Fibroblast of pulmonary artery (primary cell): ENCODE data around the gene RAB3B.

Source experiments
- DNase-seq: peaks from one replicate; pipeline ENCODE4 v3.0.0-alpha.2; 2010; ENCODE audit warnings: low read depth
- H3K4me3 ChIP-seq: replicated peaks from 2 replicates; pipeline ENCODE4 v1.5.1; 2011; ENCODE audit warnings: low read depth, mild to moderate bottlenecking, control low read depth, low read length, moderate library complexity
- TF ChIP-seq, protein P1 (sequence below): IDR thresholded peaks from 2 replicates; pipeline ENCODE4 v1.5.1; 2011; ENCODE audit warnings: mild to moderate bottlenecking, control low read depth, low read length, inconsistent platforms; ENCODE audit errors: missing control alignments

The RAB3B gene

DNA sequence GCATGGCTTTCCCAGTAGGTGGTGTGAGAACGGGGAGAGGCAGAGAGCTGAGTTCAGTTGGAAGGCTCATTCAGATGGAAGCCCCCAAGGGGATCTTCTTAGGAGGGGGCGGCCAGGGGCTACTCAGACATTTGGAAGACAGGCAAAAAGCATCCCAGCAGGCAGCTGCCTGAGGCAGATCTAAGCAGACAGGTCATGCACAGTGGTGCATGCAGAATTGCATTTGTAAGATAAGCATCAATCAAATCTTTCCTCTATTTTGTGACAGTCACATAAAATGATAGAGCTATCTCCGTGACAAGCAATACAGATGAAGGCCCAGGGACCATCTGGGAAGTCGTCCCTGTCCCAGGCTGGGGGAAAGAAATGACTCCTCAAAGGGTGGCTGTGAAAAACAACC, 3.8 kb downstream of the RAB3B start:
- no peak overlapping the region for H3K4me3 ChIP-seq
- DNase-seq = no peak
- TF ChIP-seq, protein P1, sequence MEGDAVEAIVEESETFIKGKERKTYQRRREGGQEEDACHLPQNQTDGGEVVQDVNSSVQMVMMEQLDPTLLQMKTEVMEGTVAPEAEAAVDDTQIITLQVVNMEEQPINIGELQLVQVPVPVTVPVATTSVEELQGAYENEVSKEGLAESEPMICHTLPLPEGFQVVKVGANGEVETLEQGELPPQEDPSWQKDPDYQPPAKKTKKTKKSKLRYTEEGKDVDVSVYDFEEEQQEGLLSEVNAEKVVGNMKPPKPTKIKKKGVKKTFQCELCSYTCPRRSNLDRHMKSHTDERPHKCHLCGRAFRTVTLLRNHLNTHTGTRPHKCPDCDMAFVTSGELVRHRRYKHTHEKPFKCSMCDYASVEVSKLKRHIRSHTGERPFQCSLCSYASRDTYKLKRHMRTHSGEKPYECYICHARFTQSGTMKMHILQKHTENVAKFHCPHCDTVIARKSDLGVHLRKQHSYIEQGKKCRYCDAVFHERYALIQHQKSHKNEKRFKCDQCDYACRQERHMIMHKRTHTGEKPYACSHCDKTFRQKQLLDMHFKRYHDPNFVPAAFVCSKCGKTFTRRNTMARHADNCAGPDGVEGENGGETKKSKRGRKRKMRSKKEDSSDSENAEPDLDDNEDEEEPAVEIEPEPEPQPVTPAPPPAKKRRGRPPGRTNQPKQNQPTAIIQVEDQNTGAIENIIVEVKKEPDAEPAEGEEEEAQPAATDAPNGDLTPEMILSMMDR = no peak

DNA sequence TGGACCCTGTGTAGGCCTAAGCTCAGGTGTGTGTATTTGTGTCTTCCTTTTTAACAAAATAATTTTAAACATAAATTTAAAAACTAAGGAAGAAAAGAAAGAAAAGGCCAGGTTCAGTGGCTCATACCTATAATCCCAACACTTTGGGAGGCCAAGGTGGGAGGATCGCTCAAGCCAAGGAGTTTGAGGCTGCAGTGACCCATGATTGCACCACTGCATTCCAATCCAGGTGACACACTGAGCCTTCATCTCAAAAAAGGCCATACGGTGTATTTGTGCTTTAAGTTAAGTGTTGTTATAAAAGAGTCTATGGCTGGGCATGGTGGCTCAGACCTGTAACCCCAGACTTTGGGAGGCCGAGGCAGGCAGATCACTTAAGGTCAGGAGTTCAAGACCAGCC, 8.3 kb downstream of the RAB3B start:
- DNase-seq = no peak
- H3K4me3 ChIP-seq = no peak overlapping the region
- TF ChIP-seq, protein P1 = no peak

DNA sequence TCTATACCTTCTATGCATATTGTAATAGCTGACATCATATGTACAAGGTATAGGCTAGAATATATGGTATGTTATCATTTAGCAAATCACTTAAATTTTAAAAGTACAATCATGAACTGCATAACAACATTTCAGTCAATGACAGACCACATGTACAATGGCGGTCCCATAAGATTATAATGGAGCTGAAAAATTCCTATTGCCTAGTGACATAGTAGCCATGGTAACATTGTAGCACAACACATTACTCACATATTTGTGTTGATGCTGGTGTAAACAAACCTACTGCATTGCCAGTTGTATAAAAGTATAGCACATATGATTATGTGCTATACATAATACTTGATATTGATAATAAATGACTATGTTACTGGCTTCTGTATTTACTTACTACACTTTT, 8.9 kb downstream of the RAB3B start:
- no peak for DNase-seq
- TF ChIP-seq, protein P1 = no peak
- no peak overlapping the region for H3K4me3 ChIP-seq

DNA sequence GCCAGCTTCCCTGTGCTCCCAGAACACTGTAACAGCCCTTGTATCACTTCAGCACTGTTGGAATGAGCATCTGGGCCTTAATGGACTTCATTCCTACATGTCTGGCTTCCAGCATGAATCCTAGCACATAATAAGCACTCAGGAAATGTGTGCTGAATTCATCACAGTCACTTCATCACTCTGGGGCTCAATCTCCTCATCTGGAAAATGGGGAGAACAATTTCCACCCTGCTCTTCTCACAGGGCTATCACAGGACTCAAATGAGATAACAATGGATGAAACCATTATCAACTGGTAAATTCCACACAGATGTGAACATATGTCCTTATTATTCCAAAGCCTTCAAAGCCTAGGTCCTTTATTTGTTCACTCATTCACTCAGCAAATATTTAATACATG, 12.4 kb downstream of the RAB3B start:
- TF ChIP-seq, protein P1 = no peak
- no peak for DNase-seq
- H3K4me3 ChIP-seq = no peak overlapping the region

DNA sequence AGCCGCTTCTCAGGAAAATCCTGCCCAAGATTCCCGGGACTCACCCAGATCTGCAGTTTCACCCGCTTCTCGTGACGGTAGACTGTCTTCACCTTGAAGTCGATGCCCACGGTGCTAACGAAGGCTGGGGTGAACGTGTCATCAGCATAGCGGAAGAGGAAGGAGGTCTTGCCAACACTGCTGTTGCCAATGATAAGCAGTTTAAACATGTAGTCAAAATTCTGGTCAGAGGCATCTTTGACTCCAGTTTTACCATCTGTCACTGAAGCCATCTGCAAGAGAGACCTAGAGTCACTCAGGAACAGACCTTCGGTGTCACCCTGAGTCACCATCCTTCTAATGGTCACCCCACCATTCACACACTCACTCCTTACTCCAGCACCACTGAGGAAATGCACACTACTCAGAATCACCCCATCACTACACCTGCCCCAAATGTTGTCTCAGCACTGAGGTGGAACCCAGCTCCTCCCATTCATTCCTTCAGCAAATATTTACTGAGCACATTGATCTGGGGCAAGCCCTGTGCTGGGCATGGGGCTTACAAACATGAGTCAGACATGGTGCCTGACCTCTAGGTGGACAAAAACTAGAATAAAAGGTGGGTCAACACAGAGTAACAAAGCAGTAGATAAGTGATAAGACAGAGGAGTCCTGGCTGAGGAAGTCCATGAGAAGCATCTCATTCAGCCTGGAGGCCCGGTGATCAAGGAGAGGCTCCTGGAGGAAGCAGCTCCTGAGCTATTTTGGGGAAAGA, 13.5 kb downstream of the RAB3B start:
- no peak for DNase-seq
- H3K4me3 ChIP-seq = no peak overlapping the region
- TF ChIP-seq, protein P1 = no peak

DNA sequence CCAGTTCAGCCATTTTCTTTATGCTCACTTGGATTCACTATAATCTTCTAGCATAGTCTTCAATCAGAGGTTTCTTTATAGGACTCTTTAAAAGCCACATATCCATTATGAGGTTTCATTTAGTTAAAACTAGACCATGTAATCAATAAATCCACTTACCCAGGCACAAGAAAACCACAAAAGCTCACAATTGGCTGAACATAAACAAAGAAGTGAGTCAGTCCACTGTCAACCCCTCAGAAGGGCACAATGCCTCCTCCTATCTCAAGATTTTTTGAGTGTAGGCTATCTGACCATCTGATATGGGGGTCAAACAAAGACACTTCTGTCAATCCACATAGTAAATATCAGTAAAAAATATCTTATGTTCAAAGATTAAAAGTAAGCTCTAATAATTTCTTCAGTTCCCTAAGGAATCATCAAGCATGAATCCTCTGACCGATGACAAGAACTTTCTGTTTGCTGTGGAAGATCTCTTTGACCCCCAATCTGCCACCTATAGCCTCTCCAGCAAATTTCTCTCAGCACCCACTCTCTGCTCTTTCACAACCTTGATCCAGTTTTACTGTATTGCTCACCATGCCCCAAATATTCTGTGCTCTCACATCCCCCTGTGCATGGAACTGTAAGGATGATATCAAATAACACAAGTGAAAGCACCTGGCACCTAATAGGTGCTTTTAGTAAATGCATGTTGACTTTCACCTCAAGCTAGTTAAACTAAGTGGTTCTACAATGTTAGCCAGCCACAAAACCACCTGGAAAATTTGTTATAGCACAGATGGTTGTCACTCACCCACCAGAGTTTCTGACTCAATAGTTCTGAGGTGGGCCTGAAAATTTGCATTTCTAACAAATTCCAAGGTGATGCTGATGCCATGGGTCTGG, 16.7 kb downstream of the RAB3B start:
- no peak for DNase-seq
- TF ChIP-seq, protein P1 = no peak

More for the DNA sequence above, 16.7 kb downstream of the RAB3B start:
- no peak overlapping the region for H3K4me3 ChIP-seq
